HCT116 (cell line): ENCODE measurements around the gene NR1H4. TPM values are rescaled to one million over a fixed set of nuclear protein-coding genes. Genes with fewer than 3 reads are reported as not detected.

Experiments used
- ATAC-seq: fragments of 200-7000 bp; cut with Tn5 transposase; 2 replicates; pipeline ENCODE4 v1.9.1; 2020; ENCODE audit warnings: mild to moderate bottlenecking, moderate library complexity
- BruUV-seq: library from RNA; stranded (reverse); fragments of 400-500 nt; replicated peaks from 2 replicates; lab custom pipeline; 2021; lab: Mats Ljungman, UMichigan
- CTCF ChIA-PET: fragments of 300-600 bp; sonication (Branson Sonifier 250); formaldehyde crosslinking; loops from one replicate; lab custom pipeline; 2021; ENCODE audit warnings: antibody characterized with exemption; lab: Charles Lee
- POLR2A ChIA-PET: fragments of 300-600, 350-600 bp; sonication (Branson Sonifier 250); formaldehyde crosslinking; loops from one replicate; lab custom pipeline; 2021; ENCODE audit warnings: antibody characterized with exemption; lab: Charles Lee
- RAD21 ChIA-PET, 2 experiments: fragments of 300-600 bp; sonication (Branson Sonifier 250); formaldehyde crosslinking; loops; one replicate each; lab custom pipeline; 2023; ENCODE audit warnings: low total read pairs in 2 of 2; ENCODE audit not compliant: uncharacterized antibody in 2 of 2, unreplicated experiment in 2 of 2, low non-redundant PET in 1 of 2; lab: Charles Lee
- DNase-seq: peaks from one replicate; pipeline ENCODE4 v3.0.0-alpha.2; 2010; ENCODE audit warnings: low read depth, low spot score
- H2AFZ ChIP-seq: fragments of 200-600 bp; shearing (Covaris generic), sonication (generic); 2 replicates; pipeline ENCODE4 v1.6.1; 2017; ENCODE audit warnings: low read depth, mixed run types, mixed read lengths, antibody characterized with exemption, low read length; ENCODE audit not compliant: poor library complexity, severe bottlenecking
- H3K27ac ChIP-seq: 2 replicates; pipeline ENCODE4 v1.5.1; 2012; ENCODE audit warnings: low read depth, low read length
- H3K27me3 ChIP-seq: fragments of 200-600 bp; sonication (generic); 2 replicates; pipeline ENCODE4 v1.6.1; 2016; ENCODE audit warnings: mixed run types, low read length, mixed read lengths; ENCODE audit not compliant: insufficient read depth
- H3K36me3 ChIP-seq, 2 experiments: fragments of 200-500 bp in 1 of 2; fragments of 200-600 bp in 1 of 2; sonication (Bioruptor generic) in 1 of 2; sonication (generic) in 1 of 2; 2 replicates each; pipeline versions ENCODE4 v1.5.1 to v1.6.1; 2014 to 2016; ENCODE audit warnings: low read length in 2 of 2, inconsistent platforms in 1 of 2, mixed read lengths in 1 of 2, mixed run types in 1 of 2; ENCODE audit not compliant: insufficient read depth in 2 of 2, control insufficient read depth in 1 of 2
- H3K4me1 ChIP-seq, 2 experiments: fragments of 200-600 bp in 1 of 2; sonication (generic) in 1 of 2; 2 replicates each; pipeline versions ENCODE4 v1.5.1 to v1.6.1; 2012 to 2017; ENCODE audit warnings: low read length in 2 of 2, inconsistent platforms in 1 of 2, mild to moderate bottlenecking in 1 of 2, mixed read lengths in 1 of 2, mixed run types in 1 of 2, moderate library complexity in 1 of 2; ENCODE audit not compliant: insufficient read depth in 2 of 2, control insufficient read depth in 1 of 2
- H3K4me2 ChIP-seq: fragments of 200-600 bp; sonication (generic); 2 replicates; pipeline ENCODE4 v1.6.1; 2017; ENCODE audit warnings: mixed run types, low read length, mixed read lengths
- H3K4me3 ChIP-seq, 2 experiments: fragments of 200-600 bp in 1 of 2; sonication (generic) in 1 of 2; replicated peaks in 1 of 2; 2 replicates each; pipeline ENCODE4 v1.5.1; 2011 to 2016; ENCODE audit warnings: low read length in 2 of 2, control low read depth in 1 of 2, low read depth in 1 of 2, mild to moderate bottlenecking in 1 of 2, mixed read lengths in 1 of 2, mixed run types in 1 of 2
- H3K79me2 ChIP-seq: fragments of 200-600 bp; sonication (generic); 2 replicates; pipeline ENCODE4 v1.6.1; 2017; ENCODE audit warnings: mild to moderate bottlenecking, mixed run types, low read length, moderate library complexity, mixed read lengths; ENCODE audit not compliant: insufficient read depth
- H3K9ac ChIP-seq: fragments of 200-600 bp; sonication (generic); 2 replicates; pipeline ENCODE4 v1.6.1; 2016; ENCODE audit warnings: low read length, mixed read lengths
- H3K9me2 ChIP-seq: fragments of 200-600 bp; sonication (generic), shearing (Covaris generic); 2 replicates; pipeline ENCODE4 v1.6.1; 2017; ENCODE audit warnings: mixed run types, mild to moderate bottlenecking, moderate library complexity; ENCODE audit not compliant: insufficient read depth
- H3K9me3 ChIP-seq, 2 experiments: fragments of 200-500 bp in 1 of 2; fragments of 200-600 bp in 1 of 2; sonication (Bioruptor generic) in 1 of 2; sonication (generic) in 1 of 2; 2 replicates each; pipeline ENCODE4 v1.6.1; 2014 to 2017; ENCODE audit warnings: low read length in 2 of 2, mixed read lengths in 2 of 2, inconsistent platforms in 1 of 2, low read depth in 1 of 2, mild to moderate bottlenecking in 1 of 2, mixed run types in 1 of 2, moderate library complexity in 1 of 2; ENCODE audit not compliant: control insufficient read depth in 1 of 2, insufficient read depth in 1 of 2
- H4K20me1 ChIP-seq: fragments of 200-600 bp; sonication (generic), shearing (Covaris generic); 2 replicates; pipeline ENCODE4 v1.6.1; 2017; ENCODE audit warnings: mixed run types, mild to moderate bottlenecking, moderate library complexity; ENCODE audit not compliant: insufficient read depth
- ATF3 ChIP-seq: IDR thresholded peaks from 2 replicates; pipeline ENCODE4 v1.6.1; 2012
- CTCF ChIP-seq, 3 experiments: fragments of 200-600 bp in 1 of 3; sonication (generic) in 1 of 3; IDR thresholded peaks in 2 of 3; conservative IDR thresholded peaks in 1 of 3; 2 replicates each; pipeline ENCODE4 v1.5.1; 2012 to 2017; ENCODE audit warnings: low read depth in 2 of 3, low read length in 2 of 3, antibody characterized with exemption in 1 of 3, borderline replicate concordance in 1 of 3, control low read depth in 1 of 3, mild to moderate bottlenecking in 1 of 3, mixed read lengths in 1 of 3, mixed run types in 1 of 3, moderate library complexity in 1 of 3; ENCODE audit not compliant: insufficient read depth in 1 of 3
- EGR1 ChIP-seq: IDR thresholded peaks from 2 replicates; pipeline ENCODE4 v1.6.1; 2012; ENCODE audit warnings: low read depth
- ELF1 ChIP-seq: IDR thresholded peaks from 2 replicates; pipeline ENCODE4 v1.6.1; 2012; ENCODE audit warnings: low read depth, borderline replicate concordance
- EZH2 ChIP-seq: fragments of 200-600 bp; sonication (generic); IDR thresholded peaks from 2 replicates; pipeline ENCODE4 v1.6.1; 2017; ENCODE audit warnings: antibody characterized with exemption, mixed run types
- FOSL1 ChIP-seq: IDR thresholded peaks from 2 replicates; pipeline ENCODE4 v1.6.1; 2012; ENCODE audit warnings: low read depth
- JUND ChIP-seq: IDR thresholded peaks from 2 replicates; pipeline ENCODE4 v1.6.1; 2012
- MAX ChIP-seq: IDR thresholded peaks from 2 replicates; pipeline ENCODE4 v1.6.1; 2012
- RAD21 ChIP-seq: IDR thresholded peaks from 2 replicates; pipeline ENCODE4 v1.6.1; 2012; ENCODE audit warnings: low read depth, mild to moderate bottlenecking
- SIN3A ChIP-seq: IDR thresholded peaks from 2 replicates; pipeline ENCODE4 v1.6.1; 2012; ENCODE audit warnings: low read depth
- SP1 ChIP-seq: IDR thresholded peaks from 2 replicates; pipeline ENCODE4 v1.6.1; 2012; ENCODE audit warnings: low read depth
- SRF ChIP-seq: IDR thresholded peaks from 2 replicates; pipeline ENCODE4 v1.6.1; 2012; ENCODE audit warnings: low read depth
- YY1 ChIP-seq: IDR thresholded peaks from 2 replicates; pipeline ENCODE4 v1.6.1; 2011; ENCODE audit warnings: low read length, low read depth, moderate library complexity, mild to moderate bottlenecking; ENCODE audit not compliant: insufficient replicate concordance; ENCODE audit errors: extremely low read depth
- ZBTB33 ChIP-seq: IDR thresholded peaks from 2 replicates; pipeline ENCODE4 v1.6.1; 2011; ENCODE audit warnings: mild to moderate bottlenecking, low read length, moderate library complexity; ENCODE audit not compliant: insufficient replicate concordance; ENCODE audit errors: extremely low read depth
- ZFX ChIP-seq: fragments of 450-650 bp; IDR thresholded peaks from 2 replicates; pipeline ENCODE4 v1.6.1; 2017
- ZNF274 ChIP-seq: fragments of 200-500 bp; sonication (Bioruptor generic); IDR thresholded peaks from 2 replicates; pipeline ENCODE4 v1.6.1; 2014; ENCODE audit warnings: mild to moderate bottlenecking, low read depth, low read length, inconsistent platforms
- intact Hi-C: fragments of 100-400 bp; cut with micrococcal nuclease; formaldehyde crosslinking; loops from 2 replicates; pipeline ENCODE4 v1.10.0; 2022
- total RNA-seq: library from RNA; stranded (reverse); gene quantifications from one replicate; pipeline ENCODE4 v1.2.1, GENCODE V29; 2021; ENCODE audit not compliant: unreplicated experiment

Gene NR1H4
- total RNA-seq, 1 experiment from 2014 or later, result not detected

GRCh38 chr12:100435957-100436356 lies 37.7 kb upstream of the NR1H4 start (continued):
- no peak for TF ChIP-seq CTCF (IDR thresholded peaks at IDR 0.05 in 2 of 3, conservative IDR thresholded peaks at IDR 0.05 in 1 of 3; ENCODE audit: borderline replicate concordance in 1 of 3, insufficient read depth in 1 of 3, low read depth in 2 of 3, low read length in 2 of 3)
- no peak for TF ChIP-seq SIN3A
- no peak for TF ChIP-seq FOSL1
- TF ChIP-seq ZNF274, result no peak
- TF ChIP-seq ATF3, result no peak
- TF ChIP-seq YY1, result no peak
- no peak for TF ChIP-seq SP1
- no peak for TF ChIP-seq EGR1
- no peak for TF ChIP-seq SRF

- H3K9ac ChIP-seq, result no peak overlapping the region
- CTCF ChIA-PET, result interaction anchor here (1.1 kb wide), 1 partner anchor 32 kb away, joined by 4 read pairs; no protein-coding TSS in a partner anchor
- ATAC-seq, result no peak
Observed at GRCh38 chr12:100437038-100437841, 36.4 kb upstream of the NR1H4 start.

More at GRCh38 chr12:100437038-100437841, 36.4 kb upstream of the NR1H4 start:
- no peak overlapping the region for H3K4me2 ChIP-seq
- no peaks in the 10 kb centered on the region for H3K79me2 ChIP-seq
- no peak for DNase-seq
- no peak overlapping the region for H3K4me3 ChIP-seq
- no peaks in the 10 kb centered on the region for H3K4me1 ChIP-seq
- TF ChIP-seq RAD21 (no peak), ZFX (no peak), EZH2 (no peak), EGR1 (no peak), ZNF274 (no peak), MAX (no peak), ELF1 (no peak), SP1 (no peak), ZBTB33 (no peak), JUND (no peak), CTCF (IDR thresholded peaks at IDR 0.05 in 2 of 3, conservative IDR thresholded peaks at IDR 0.05 in 1 of 3; ENCODE audit: borderline replicate concordance in 1 of 3, insufficient read depth in 1 of 3, low read depth in 2 of 3, low read length in 2 of 3) (no peak), ATF3 (no peak)
- TF ChIP-seq, all 23 proteins: peak for 0
- Histone ChIP-seq H3K36me3 (no peaks in the 10 kb centered on the region), H4K20me1 (no peaks in the 10 kb centered on the region), H3K9me2 (no peaks in the 10 kb centered on the region), H3K9me3 (no peaks in the 10 kb centered on the region), H3K27ac (no peak overlapping the region), H3K27me3 (0 out of 2 replicates have a peak, but pooled peaks cover 8% of the 10 kb centered on the region), H2AFZ (no peak overlapping the region)
- RAD21 ChIA-PET, result no interaction called here
- POLR2A ChIA-PET, result no interaction called here
- no TSS peak for BruUV-seq
- intact Hi-C loops, result no loop called here
